ENCODE data around the gene AFAP1L1. TPM values are rescaled to one million over a fixed set of nuclear protein-coding genes. Genes with fewer than 3 reads are reported as not detected.

Gene AFAP1L1
- total and polyA plus RNA-seq, 2 of the 13 experiments (the other 11 are each of a cell fraction or from before 2014, with no cell fraction given): 0.38 to 1.0 TPM

GRCh38 chr5:149381986-149382338, 110.3 kb downstream of the AFAP1L1 start (continued):
- TF ChIP-seq, protein P1, sequence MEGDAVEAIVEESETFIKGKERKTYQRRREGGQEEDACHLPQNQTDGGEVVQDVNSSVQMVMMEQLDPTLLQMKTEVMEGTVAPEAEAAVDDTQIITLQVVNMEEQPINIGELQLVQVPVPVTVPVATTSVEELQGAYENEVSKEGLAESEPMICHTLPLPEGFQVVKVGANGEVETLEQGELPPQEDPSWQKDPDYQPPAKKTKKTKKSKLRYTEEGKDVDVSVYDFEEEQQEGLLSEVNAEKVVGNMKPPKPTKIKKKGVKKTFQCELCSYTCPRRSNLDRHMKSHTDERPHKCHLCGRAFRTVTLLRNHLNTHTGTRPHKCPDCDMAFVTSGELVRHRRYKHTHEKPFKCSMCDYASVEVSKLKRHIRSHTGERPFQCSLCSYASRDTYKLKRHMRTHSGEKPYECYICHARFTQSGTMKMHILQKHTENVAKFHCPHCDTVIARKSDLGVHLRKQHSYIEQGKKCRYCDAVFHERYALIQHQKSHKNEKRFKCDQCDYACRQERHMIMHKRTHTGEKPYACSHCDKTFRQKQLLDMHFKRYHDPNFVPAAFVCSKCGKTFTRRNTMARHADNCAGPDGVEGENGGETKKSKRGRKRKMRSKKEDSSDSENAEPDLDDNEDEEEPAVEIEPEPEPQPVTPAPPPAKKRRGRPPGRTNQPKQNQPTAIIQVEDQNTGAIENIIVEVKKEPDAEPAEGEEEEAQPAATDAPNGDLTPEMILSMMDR (CRISPR knock-in tag; IDR thresholded peaks at IDR 0.05): peak; percentile 98
- TF ChIP-seq MLLT10 (CRISPR knock-in tag; IDR thresholded peaks at IDR 0.05) (no peak), ZNF549 (CRISPR knock-in tag; IDR thresholded peaks at IDR 0.05) (no peak), ZNF224 (CRISPR knock-in tag; IDR thresholded peaks at IDR 0.05) (no peak), ZNF253 (CRISPR knock-in tag; IDR thresholded peaks at IDR 0.05; ENCODE audit: borderline replicate concordance) (no peak), U2AF2 (IDR thresholded peaks at IDR 0.05; ENCODE audit: low read depth, low read length) (no peak), FOXA1 (IDR thresholded peaks at IDR 0.05) (no peak), FOXA1 (CRISPR knock-in tag; IDR thresholded peaks at IDR 0.05) (no peak), ZNF891 (CRISPR knock-in tag; IDR thresholded peaks at IDR 0.05) (no peak), ZNF124 (CRISPR knock-in tag; IDR thresholded peaks at IDR 0.05) (no peak), ZNF7 (CRISPR knock-in tag; IDR thresholded peaks at IDR 0.05) (no peak), ZNF577 (CRISPR knock-in tag; IDR thresholded peaks at IDR 0.05; ENCODE audit: borderline replicate concordance, low read depth) (no peak), CEBPB (IDR thresholded peaks at IDR 0.05; ENCODE audit: borderline replicate concordance, low read depth, low read length) (no peak), ZNF790 (CRISPR knock-in tag; IDR thresholded peaks at IDR 0.05; ENCODE audit: borderline replicate concordance) (no peak), ZFP36L1 (CRISPR knock-in tag; IDR thresholded peaks at IDR 0.05) (no peak), SOX6 (IDR thresholded peaks at IDR 0.05) (no peak), SOX6 (CRISPR knock-in tag; IDR thresholded peaks at IDR 0.05) (0 out of 2 replicates have a peak, but pooled peaks have one; percentile 24), TRIM22 (IDR thresholded peaks at IDR 0.05) (no peak), GPN1 (CRISPR knock-in tag; IDR thresholded peaks at IDR 0.05; ENCODE audit: borderline replicate concordance) (no peak)
- TF ChIP-seq, protein P2, sequence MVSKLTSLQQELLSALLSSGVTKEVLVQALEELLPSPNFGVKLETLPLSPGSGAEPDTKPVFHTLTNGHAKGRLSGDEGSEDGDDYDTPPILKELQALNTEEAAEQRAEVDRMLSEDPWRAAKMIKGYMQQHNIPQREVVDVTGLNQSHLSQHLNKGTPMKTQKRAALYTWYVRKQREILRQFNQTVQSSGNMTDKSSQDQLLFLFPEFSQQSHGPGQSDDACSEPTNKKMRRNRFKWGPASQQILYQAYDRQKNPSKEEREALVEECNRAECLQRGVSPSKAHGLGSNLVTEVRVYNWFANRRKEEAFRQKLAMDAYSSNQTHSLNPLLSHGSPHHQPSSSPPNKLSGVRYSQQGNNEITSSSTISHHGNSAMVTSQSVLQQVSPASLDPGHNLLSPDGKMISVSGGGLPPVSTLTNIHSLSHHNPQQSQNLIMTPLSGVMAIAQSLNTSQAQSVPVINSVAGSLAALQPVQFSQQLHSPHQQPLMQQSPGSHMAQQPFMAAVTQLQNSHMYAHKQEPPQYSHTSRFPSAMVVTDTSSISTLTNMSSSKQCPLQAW (CRISPR knock-in tag; IDR thresholded peaks at IDR 0.05): peak; percentile 58; the same call in 1 of the 2 replicates
- TF ChIP-seq, protein P3, sequence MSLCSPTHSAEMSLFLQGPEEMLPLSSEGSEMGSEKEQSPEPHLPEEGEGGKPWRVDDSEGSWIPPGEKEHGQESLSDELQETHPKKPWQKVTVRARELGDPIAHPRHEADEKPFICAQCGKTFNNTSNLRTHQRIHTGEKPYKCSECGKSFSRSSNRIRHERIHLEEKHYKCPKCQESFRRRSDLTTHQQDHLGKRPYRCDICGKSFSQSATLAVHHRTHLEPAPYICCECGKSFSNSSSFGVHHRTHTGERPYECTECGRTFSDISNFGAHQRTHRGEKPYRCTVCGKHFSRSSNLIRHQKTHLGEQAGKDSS (CRISPR knock-in tag; IDR thresholded peaks at IDR 0.05; ENCODE audit: borderline replicate concordance, low read depth): peak; percentile 61; the same call in 1 of the 2 replicates
- TF ChIP-seq, protein P4, sequence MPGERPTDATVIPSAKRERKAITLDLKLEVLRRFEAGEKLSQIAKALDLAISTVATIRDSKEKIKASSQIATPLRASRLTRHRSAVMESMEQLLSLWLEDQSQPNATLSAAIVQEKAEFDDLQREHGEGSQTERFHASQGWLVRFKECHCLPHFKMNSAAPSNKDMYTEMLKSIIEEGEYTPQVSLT (CRISPR knock-in tag; IDR thresholded peaks at IDR 0.05; ENCODE audit: borderline replicate concordance, low read depth): no peak

Measured in HepG2 (cell line).